ENCODE results near the gene MICA. TPM values are rescaled to one million over a fixed set of nuclear protein-coding genes. Genes with fewer than 3 reads are reported as not detected.
"Not testable (repeated sequence)": the region's sequence is repeated elsewhere in the genome, so short reads cannot be mapped to it uniquely, and the experiment has no call there.

The MICA gene
- total RNA-seq, 2 donors from 2014 or later = 8.3 to 10.9 TPM

DNA sequence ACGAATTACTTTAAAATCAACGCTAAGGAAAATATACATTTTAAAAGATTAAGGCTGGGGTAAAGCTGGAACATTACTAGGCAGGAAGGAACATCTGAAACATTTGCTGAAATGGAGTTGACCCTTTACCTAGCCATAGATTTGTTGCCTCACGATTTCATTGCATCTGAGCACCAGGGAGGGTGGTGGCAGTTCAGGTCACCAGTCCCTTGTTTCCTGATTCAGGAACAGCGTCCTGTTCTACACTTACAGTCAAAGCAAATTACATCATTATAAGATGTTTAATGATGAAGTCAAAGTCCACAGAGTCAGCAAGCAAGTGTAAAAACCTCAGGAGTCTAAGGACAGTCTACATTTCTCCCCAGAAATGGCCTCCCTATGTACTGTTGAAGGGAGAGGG lies 9.0 kb upstream of the MICA start:
- ATAC-seq = no peak
- no peak for DNase-seq
- H3K36me3 ChIP-seq (replicated peaks in 1 of 2; ENCODE audit: insufficient read depth in 1 of 2, low read depth in 2 of 2) = no peaks in the 10 kb centered on the region
- WGBS, 2 donors = 58 to 76% methylated on average over 4 of the region's 4 CpGs
- H3K27me3 ChIP-seq = no peaks in the 10 kb centered on the region
- H3K4me1 ChIP-seq = peaks cover 21% of the 10 kb centered on the region
- intact Hi-C loops (cut with DNase I) = no loop called here
- TF ChIP-seq, protein P1, sequence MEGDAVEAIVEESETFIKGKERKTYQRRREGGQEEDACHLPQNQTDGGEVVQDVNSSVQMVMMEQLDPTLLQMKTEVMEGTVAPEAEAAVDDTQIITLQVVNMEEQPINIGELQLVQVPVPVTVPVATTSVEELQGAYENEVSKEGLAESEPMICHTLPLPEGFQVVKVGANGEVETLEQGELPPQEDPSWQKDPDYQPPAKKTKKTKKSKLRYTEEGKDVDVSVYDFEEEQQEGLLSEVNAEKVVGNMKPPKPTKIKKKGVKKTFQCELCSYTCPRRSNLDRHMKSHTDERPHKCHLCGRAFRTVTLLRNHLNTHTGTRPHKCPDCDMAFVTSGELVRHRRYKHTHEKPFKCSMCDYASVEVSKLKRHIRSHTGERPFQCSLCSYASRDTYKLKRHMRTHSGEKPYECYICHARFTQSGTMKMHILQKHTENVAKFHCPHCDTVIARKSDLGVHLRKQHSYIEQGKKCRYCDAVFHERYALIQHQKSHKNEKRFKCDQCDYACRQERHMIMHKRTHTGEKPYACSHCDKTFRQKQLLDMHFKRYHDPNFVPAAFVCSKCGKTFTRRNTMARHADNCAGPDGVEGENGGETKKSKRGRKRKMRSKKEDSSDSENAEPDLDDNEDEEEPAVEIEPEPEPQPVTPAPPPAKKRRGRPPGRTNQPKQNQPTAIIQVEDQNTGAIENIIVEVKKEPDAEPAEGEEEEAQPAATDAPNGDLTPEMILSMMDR (IDR thresholded peaks at IDR 0.05) = no peak
- TF ChIP-seq POLR2A (IDR thresholded peaks at IDR 0.05) = no peak
- no peak overlapping the region for H3K4me3 ChIP-seq
- no peak overlapping the region for H3K27ac ChIP-seq
- no peaks in the 10 kb centered on the region for H3K9me3 ChIP-seq

GRCh38 chr6:31395832-31396231 lies 7.6 kb upstream of the MICA start:
- H3K9me3 ChIP-seq = no peaks in the 10 kb centered on the region
- intact Hi-C loops (cut with DNase I) = loop anchor here (5.0 kb wide), 1 partner anchor 46 kb away; no protein-coding TSS in a partner anchor
- no peak overlapping the region for H3K4me3 ChIP-seq
- no peak overlapping the region for H3K27ac ChIP-seq
- H3K36me3 ChIP-seq (replicated peaks in 1 of 2; ENCODE audit: insufficient read depth in 1 of 2, low read depth in 2 of 2) = no peaks in the 10 kb centered on the region
- DNase-seq (no peak), ATAC-seq (no peak)
- H3K27me3 ChIP-seq = no peaks in the 10 kb centered on the region
- TF ChIP-seq, protein P1 (IDR thresholded peaks at IDR 0.05) = no peak
- no peak for TF ChIP-seq POLR2A (IDR thresholded peaks at IDR 0.05)
- WGBS, 2 donors = 60 to 67% methylated on average over 7 of the region's 7 CpGs
- H3K4me1 ChIP-seq = peaks cover 21% of the 10 kb centered on the region

- DNase-seq (peak; percentile 87 to 92 (median 90)), ATAC-seq (peak; percentile 69)
- no peak for TF ChIP-seq POLR2A (IDR thresholded peaks at IDR 0.05)
- TF ChIP-seq, protein P1 (IDR thresholded peaks at IDR 0.05) = peak; percentile 77 to 97 (median 89)
- 32 to 38% methylated on average over 11 of the region's 11 CpGs for WGBS, 2 donors
- Histone ChIP-seq H3K4me1 (peaks cover 28% of the 10 kb centered on the region), H3K4me3 (no peak overlapping the region), H3K27me3 (no peaks in the 10 kb centered on the region), H3K27ac (no peak overlapping the region), H3K9me3 (no peaks in the 10 kb centered on the region), H3K36me3 (replicated peaks in 1 of 2; ENCODE audit: insufficient read depth in 1 of 2, low read depth in 2 of 2) (no peaks in the 10 kb centered on the region)
- intact Hi-C loops (cut with DNase I) = loop anchor here (5.0 kb wide), 1 partner anchor 46 kb away; no protein-coding TSS in a partner anchor
Measured at GRCh38 chr6:31396422-31397152, 6.8 kb upstream of the MICA start.

GRCh38 chr6:31397153-31397499 lies 6.3 kb upstream of the MICA start:
- Histone ChIP-seq H3K4me1 (peaks cover 34% of the 10 kb centered on the region), H3K27ac (peak overlapping the region in 2 of 4 donors; percentile 6 to 50)
- not testable (repeated sequence) for ATAC-seq; H3K9me3 ChIP-seq; H3K4me3 ChIP-seq; H3K36me3 ChIP-seq (replicated peaks in 1 of 2; ENCODE audit: insufficient read depth in 1 of 2, low read depth in 2 of 2); H3K27me3 ChIP-seq; DNase-seq
- intact Hi-C loops (cut with DNase I) = loop anchor here (5.0 kb wide), 1 partner anchor 45 kb away; no protein-coding TSS in a partner anchor
- WGBS, 2 donors = 6 to 10% methylated on average over 8 of the region's 8 CpGs

DNA sequence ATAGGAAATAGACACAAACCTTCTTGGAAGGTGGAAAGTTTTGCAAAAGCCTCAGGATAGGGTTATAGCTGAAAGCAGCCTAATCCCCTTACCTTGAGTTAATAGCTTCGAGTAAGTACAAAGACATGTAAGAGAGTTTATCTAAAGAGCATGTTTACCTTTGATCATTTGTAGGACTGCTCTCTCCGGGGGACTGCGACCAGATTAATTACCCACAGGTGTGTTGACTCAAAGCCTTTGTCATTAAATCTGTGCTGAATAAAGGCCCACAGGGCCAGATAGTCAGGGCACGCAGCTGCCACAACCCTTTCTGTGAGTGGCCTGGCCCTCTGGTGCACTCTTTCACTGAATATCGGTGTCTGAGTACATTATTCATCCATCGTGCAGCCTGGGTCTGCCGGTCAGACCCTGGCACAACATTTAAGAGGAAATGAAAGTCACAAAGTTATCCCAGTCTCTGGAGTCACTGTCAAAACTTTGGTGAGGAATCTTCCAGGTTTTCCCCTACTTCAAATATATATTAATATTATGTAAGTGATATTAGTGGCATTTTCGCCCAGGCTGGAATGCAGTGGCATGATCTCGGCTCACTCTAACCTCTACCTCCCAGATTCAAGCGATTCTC lies 5.4 kb upstream of the MICA start:
- Histone ChIP-seq H3K4me1 (peaks cover 42% of the 10 kb centered on the region), H3K27ac (no peak overlapping the region), H3K9me3 (no peaks in the 10 kb centered on the region), H3K27me3 (no peaks in the 10 kb centered on the region), H3K36me3 (replicated peaks in 1 of 2; ENCODE audit: insufficient read depth in 1 of 2, low read depth in 2 of 2) (no peaks in the 10 kb centered on the region), H3K4me3 (no peak overlapping the region)
- WGBS, 2 donors = 63 to 65% methylated on average over 10 of the region's 10 CpGs
- no peak for TF ChIP-seq POLR2A (IDR thresholded peaks at IDR 0.05)
- TF ChIP-seq, protein P1 (IDR thresholded peaks at IDR 0.05) = no peak
- intact Hi-C loops (cut with DNase I) = loop anchor here (5.0 kb wide), 1 partner anchor 44 kb away; no protein-coding TSS in a partner anchor
- DNase-seq (no peak), ATAC-seq (no peak)

All from body of pancreas (tissue), 4 donors.